Stomach (tissue), 9 donors: Measurements from ENCODE around the gene COMMD3. TPM values are rescaled to one million over a fixed set of nuclear protein-coding genes. Genes with fewer than 3 reads are reported as not detected.

Source experiments
- DNase-seq, 2 donors: peaks; one replicate each; pipeline versions ENCODE4 v3.0.0 to v3.0.0-alpha.2; 2013 to 2019
- H3K27ac ChIP-seq, 5 donors: fragments of 200-600 bp in 4 of 5; sonication (generic) in 4 of 5; one replicate each; pipeline ENCODE4 v1.5.1; 2013 to 2019; ENCODE audit warnings: mild to moderate bottlenecking in 1 of 5, moderate library complexity in 1 of 5
- H3K27me3 ChIP-seq, 3 donors: fragments of 200-600 bp; sonication (generic); one replicate each; pipeline ENCODE4 v1.5.1; 2017 to 2019; ENCODE audit warnings: mixed run types in 1 of 3
- H3K36me3 ChIP-seq, 4 donors: fragments of 200-600 bp; sonication (generic); 1 replicate in 3 of 4; 2 replicates in 1 of 4; pipeline ENCODE4 v1.5.1; 2016 to 2019
- H3K4me1 ChIP-seq, 4 donors: fragments of 200-600 bp; sonication (generic); one replicate each; pipeline ENCODE4 v1.5.1; 2016 to 2019
- H3K4me3 ChIP-seq, 4 donors: fragments of 200-600 bp; sonication (generic) in 3 of 4; one replicate each; pipeline ENCODE4 v1.5.1; 2016 to 2019; ENCODE audit warnings: mild to moderate bottlenecking in 1 of 4
- H3K9me3 ChIP-seq, 4 donors: fragments of 200-600 bp; sonication (generic); one replicate each; pipeline ENCODE4 v1.5.1; 2016 to 2019
- EP300 ChIP-seq: sonication (generic); formaldehyde crosslinking; IDR thresholded peaks from one replicate; pipeline ENCODE4 v1.6.1; 2017; ENCODE audit warnings: antibody characterized with exemption
- POLR2A ChIP-seq, 4 donors: fragments of 450-650 bp; IDR thresholded peaks; one replicate each; pipeline ENCODE4 v1.6.1; 2016; ENCODE audit warnings: antibody characterized with exemption in 4 of 4, control low read depth in 2 of 4, mild to moderate bottlenecking in 1 of 4, moderate library complexity in 1 of 4
- POLR2AphosphoS5 ChIP-seq, 3 donors: sonication (generic); formaldehyde crosslinking; IDR thresholded peaks; one replicate each; pipeline ENCODE4 v1.6.1; 2016; ENCODE audit warnings: antibody characterized with exemption in 3 of 3
- WGBS, 5 donors: extraction: QIAGEN DNeasy Blood & Tissue Kit in 3 of 5; methylation state at CpG; one replicate each; pipeline versions ENCODE4 v1.1.5 to v1.1.7; 2013 to 2018; 5-methylcytosine and 5-hydroxymethylcytosine counted together
- intact Hi-C: fragments of 100-400 bp; cut with DNase I; formaldehyde crosslinking; loops from one replicate; pipeline ENCODE4 v1.15.1; 2023; ENCODE audit warnings: low total_unique reads
- polyA plus RNA-seq, 3 donors: library from polyadenylated mRNA; stranded (reverse); fragments of 200-250 nt; gene quantifications; one replicate each; pipeline ENCODE4 v1.2.3, GENCODE V29; 2013
- total RNA-seq, 5 donors: library from RNA; depleted of rRNA; stranded (reverse); fragments of >200 nt; gene quantifications; one replicate each; pipeline versions ENCODE4 v1.1.0 to v1.2.3, GENCODE V29; 2014 to 2016
- TF ChIP-seq, protein P1 (sequence below), 7 experiments: fragments of 450-650 bp in 4 of 7; fragments of 200-600 bp in 3 of 7; sonication (generic) in 3 of 7; IDR thresholded peaks; one replicate each; pipeline ENCODE4 v1.5.1; 2016 to 2019; ENCODE audit warnings: antibody characterized with exemption in 7 of 7, control low read depth in 2 of 7, mild to moderate bottlenecking in 1 of 7
- donor health status: healthy with polysubstance abuse.
- donor health status: Bipolar disorder and iron deficiency.
- donor health status: healthy.

COMMD3 gene
- total and polyA plus RNA-seq, 8 donors = 4.1 to 57.7 (median 27.1) TPM

DNA sequence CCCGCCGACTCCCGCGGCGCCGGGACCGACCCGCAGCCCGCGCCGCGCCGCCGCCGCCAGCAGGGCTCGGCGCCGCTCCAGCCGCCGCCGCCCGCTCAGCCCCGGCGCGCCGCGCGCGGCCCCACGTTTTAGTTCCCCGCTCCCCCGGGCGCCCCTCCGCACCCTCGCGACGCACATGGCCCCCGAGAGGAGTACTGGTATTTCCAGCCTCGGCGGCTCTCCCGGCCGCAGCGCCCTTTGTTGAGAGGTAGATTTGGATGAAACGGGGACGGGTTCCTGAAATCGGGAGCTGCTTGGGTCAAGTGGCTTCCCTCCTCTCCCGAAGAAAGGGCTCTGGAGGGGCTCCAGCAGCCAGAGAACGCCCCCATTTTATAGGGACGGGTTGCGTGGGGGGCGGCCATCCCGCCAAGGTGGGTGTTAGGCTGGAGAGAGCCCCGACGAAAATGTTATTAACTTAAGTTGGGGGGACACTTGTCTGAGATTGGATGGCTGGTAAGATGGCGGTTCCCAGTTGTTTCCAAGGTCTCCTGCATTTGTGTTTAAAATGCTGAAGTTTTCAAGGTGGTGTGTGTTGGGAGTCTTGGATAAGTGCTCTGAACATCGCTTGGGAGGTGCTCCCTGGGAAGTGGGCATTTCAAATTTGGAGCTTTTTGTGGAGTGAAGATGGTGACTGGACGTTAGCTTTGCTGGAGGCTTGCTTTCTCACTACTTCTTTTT, 5.9 kb downstream of the COMMD3 start:
- Histone ChIP-seq H3K27me3 (peaks cover 0 to 37% (median 10%) of the 10 kb centered on the region in 3 donors), H3K4me1 (peaks cover 30 to 74% (median 57%) of the 10 kb centered on the region in 4 donors), H3K9me3 (no peaks in the 10 kb centered on the region), H3K27ac (peak overlapping the region in 2 of 5 donors; percentile 35 to 65), H3K36me3 (peaks cover 0 to 5% (median 2%) of the 10 kb centered on the region in 4 donors), H3K4me3 (peak overlapping the region; percentile 56 to 75 (median 66))
- TF ChIP-seq POLR2AphosphoS5 (IDR thresholded peaks at IDR 0.05) = no peak
- TF ChIP-seq EP300 = no peak
- no peak for TF ChIP-seq POLR2A (IDR thresholded peaks at IDR 0.05)
- intact Hi-C loops = no loop called here
- peak in 1 of 2 donors; percentile 62 for DNase-seq
- 3 to 7% (median 5%) methylated on average over 14 to 57 of the region's 57 CpGs for WGBS, 5 donors

DNA sequence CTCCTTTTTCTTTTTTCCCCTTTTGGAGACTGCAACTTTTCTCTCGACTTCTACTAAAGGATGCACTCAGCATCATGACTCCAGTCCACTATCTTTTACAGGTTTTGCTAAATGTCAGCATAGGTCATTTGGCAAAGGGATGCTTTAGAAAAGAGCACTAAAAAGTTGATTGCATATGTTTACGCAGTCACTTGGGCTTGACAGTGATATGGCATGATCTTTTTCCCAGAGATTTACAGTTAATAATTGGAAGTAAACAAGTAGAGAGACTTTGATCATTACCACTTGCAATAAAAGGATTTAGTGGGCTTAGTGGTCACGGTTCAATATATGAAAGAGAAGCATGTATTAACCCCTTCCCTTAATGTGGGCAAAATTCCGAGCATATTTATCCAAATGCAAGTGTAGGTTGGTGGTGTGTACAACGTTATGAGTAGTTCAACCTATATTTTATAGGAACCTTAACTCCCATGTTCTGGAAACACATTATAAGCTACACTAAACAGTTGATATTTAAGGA, 6.5 kb downstream of the COMMD3 start:
- no peak for TF ChIP-seq POLR2AphosphoS5 (IDR thresholded peaks at IDR 0.05)
- TF ChIP-seq, protein P1, sequence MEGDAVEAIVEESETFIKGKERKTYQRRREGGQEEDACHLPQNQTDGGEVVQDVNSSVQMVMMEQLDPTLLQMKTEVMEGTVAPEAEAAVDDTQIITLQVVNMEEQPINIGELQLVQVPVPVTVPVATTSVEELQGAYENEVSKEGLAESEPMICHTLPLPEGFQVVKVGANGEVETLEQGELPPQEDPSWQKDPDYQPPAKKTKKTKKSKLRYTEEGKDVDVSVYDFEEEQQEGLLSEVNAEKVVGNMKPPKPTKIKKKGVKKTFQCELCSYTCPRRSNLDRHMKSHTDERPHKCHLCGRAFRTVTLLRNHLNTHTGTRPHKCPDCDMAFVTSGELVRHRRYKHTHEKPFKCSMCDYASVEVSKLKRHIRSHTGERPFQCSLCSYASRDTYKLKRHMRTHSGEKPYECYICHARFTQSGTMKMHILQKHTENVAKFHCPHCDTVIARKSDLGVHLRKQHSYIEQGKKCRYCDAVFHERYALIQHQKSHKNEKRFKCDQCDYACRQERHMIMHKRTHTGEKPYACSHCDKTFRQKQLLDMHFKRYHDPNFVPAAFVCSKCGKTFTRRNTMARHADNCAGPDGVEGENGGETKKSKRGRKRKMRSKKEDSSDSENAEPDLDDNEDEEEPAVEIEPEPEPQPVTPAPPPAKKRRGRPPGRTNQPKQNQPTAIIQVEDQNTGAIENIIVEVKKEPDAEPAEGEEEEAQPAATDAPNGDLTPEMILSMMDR (IDR thresholded peaks at IDR 0.05) = no peak
- TF ChIP-seq POLR2A (IDR thresholded peaks at IDR 0.05) = no peak
- no peak for TF ChIP-seq EP300
- no peak for DNase-seq
- H3K36me3 ChIP-seq = peaks cover 0 to 12% (median 6%) of the 10 kb centered on the region in 4 donors
- H3K27ac ChIP-seq = no peak overlapping the region
- 73 to 79% (median 74%) methylated on average over 5 of the region's 5 CpGs for WGBS, 5 donors
- H3K4me3 ChIP-seq = peak overlapping the region; percentile 56 to 75 (median 66)
- no peaks in the 10 kb centered on the region for H3K9me3 ChIP-seq
- intact Hi-C loops = no loop called here
- peaks cover 27 to 68% (median 51%) of the 10 kb centered on the region in 4 donors for H3K4me1 ChIP-seq
- peaks cover 0 to 37% (median 10%) of the 10 kb centered on the region in 3 donors for H3K27me3 ChIP-seq

DNA sequence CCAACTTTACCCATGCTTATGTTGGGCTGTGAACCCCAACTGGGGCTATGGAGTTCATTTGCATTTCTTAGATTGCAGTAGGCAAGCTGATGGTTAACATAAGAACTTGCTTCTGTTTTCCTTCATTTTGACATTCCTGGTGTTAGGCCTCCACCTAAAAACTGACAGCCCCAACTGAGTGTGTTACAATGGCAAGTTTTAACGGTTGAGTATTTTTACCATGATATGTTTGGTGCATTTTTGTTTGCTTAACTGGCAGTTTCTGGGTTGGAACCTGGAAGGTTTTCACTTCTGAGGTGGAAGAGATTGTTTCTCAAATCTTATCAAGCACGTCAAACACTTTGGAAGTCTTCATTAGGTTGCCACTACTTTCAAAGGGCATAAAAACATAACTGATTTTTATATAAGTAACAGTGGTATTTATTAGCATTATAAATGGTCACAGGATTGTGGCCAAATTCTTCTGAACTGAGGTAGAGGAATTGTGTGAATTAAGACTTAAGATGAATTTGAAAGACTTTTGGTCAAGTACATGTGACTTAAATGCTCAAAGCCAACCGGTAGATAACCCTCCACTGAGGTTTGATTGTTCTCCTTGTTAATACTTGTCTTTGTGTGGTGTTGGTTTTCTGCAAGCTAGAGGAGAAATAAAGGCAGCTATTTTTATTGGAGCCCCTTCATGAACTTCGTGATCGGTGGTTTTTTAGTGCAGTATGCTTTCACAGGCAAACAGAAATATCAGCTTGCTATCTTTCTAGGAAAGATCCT, 7.5 kb downstream of the COMMD3 start:
- Histone ChIP-seq H3K27ac (no peak overlapping the region), H3K4me3 (peak overlapping the region in 1 of 4 donors; percentile 20), H3K9me3 (no peaks in the 10 kb centered on the region), H3K36me3 (peaks cover 0 to 22% (median 16%) of the 10 kb centered on the region in 4 donors), H3K4me1 (peaks cover 24 to 58% (median 44%) of the 10 kb centered on the region in 4 donors), H3K27me3 (peaks cover 0 to 37% (median 10%) of the 10 kb centered on the region in 3 donors)
- 64 to 79% (median 72%) methylated on average over 5 of the region's 5 CpGs for WGBS, 5 donors
- no peak for DNase-seq
- intact Hi-C loops = no loop called here
- TF ChIP-seq POLR2A (IDR thresholded peaks at IDR 0.05) = no peak
- TF ChIP-seq EP300 = no peak
- TF ChIP-seq, protein P1 (IDR thresholded peaks at IDR 0.05) = no peak
- TF ChIP-seq POLR2AphosphoS5 (IDR thresholded peaks at IDR 0.05) = no peak

DNA sequence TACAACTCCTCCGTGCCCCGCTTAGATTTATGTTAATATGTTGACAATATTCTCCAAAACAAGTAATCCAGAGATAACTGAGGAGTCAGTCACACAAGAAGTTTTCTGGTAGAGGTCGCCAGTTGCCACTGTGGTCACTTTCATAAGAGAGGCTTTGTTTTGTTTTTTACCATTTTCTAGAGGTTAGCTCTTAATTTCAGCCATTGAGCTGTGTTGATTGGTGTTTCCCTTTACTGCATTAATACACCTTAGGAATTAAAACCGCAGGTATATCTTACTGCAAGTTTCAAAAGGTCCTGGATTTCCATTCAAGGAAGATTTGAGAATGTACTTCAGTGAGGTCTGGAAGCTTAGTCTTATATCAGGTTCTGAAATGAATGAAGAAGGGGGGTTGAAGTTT, 8.2 kb downstream of the COMMD3 start:
- peaks cover 24 to 52% (median 42%) of the 10 kb centered on the region in 4 donors for H3K4me1 ChIP-seq
- DNase-seq = no peak
- H3K27ac ChIP-seq = no peak overlapping the region
- whole genome bisulfite sequencing, 5 donors = 70 to 82% (median 76%) methylated on average over 4 of the region's 4 CpGs
- TF ChIP-seq POLR2AphosphoS5 (IDR thresholded peaks at IDR 0.05) (no peak), EP300 (no peak), POLR2A (IDR thresholded peaks at IDR 0.05) (no peak)
- H3K27me3 ChIP-seq = peaks cover 0 to 37% (median 10%) of the 10 kb centered on the region in 3 donors
- intact Hi-C loops = no loop called here
- peaks cover 6 to 29% (median 23%) of the 10 kb centered on the region in 4 donors for H3K36me3 ChIP-seq
- H3K4me3 ChIP-seq = peak overlapping the region in 2 of 4 donors; percentile 63 to 67
- no peaks in the 10 kb centered on the region for H3K9me3 ChIP-seq

DNA sequence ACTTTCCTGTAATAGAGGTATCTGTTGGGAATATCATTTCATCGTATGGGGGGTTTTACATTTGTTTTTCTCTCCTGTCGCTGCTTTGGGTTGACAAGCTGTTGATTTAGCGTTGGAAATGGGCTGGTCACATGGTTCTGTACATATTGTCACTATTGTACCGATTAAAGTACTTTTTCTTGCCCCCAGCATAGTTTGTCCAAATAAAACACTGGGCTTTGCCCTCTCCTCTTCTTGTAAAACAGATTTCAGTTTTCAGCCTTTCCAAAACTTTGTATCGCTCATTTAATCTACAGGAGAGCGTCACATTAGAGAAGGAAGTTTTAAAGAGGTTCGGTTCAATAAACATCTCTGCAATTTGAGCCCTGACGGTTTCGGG, 8.7 kb downstream of the COMMD3 start:
- no peak for DNase-seq
- 3 to 7% (median 5%) methylated on average over 9 of the region's 9 CpGs for WGBS, 5 donors
- peaks cover 0 to 37% (median 10%) of the 10 kb centered on the region in 3 donors for H3K27me3 ChIP-seq
- H3K27ac ChIP-seq = peak overlapping the region in 4 of 5 donors; percentile 13 to 81 (median 65)
- peak overlapping the region; percentile 52 to 67 (median 59) for H3K4me3 ChIP-seq
- peaks cover 11 to 33% (median 27%) of the 10 kb centered on the region in 4 donors for H3K36me3 ChIP-seq
- no peaks in the 10 kb centered on the region for H3K9me3 ChIP-seq
- TF ChIP-seq, protein P1 (IDR thresholded peaks at IDR 0.05) = no peak
- no peak for TF ChIP-seq POLR2A (IDR thresholded peaks at IDR 0.05)
- no peak for TF ChIP-seq POLR2AphosphoS5 (IDR thresholded peaks at IDR 0.05)
- no peak for TF ChIP-seq EP300
- intact Hi-C loops = no loop called here
- peaks cover 22 to 47% (median 40%) of the 10 kb centered on the region in 4 donors for H3K4me1 ChIP-seq
